Lower lobe of right lung (tissue), 2 donors: Measurements from ENCODE around the gene ADAMTSL3. TPM values are rescaled to one million over a fixed set of nuclear protein-coding genes. Genes with fewer than 3 reads are reported as not detected.

Source experiments
- ATAC-seq, 2 donors: fragments of 200-7000 bp; cut with Tn5 transposase; one replicate each; pipeline ENCODE4 v1.9.1; 2020 to 2022; ENCODE audit warnings: mild to moderate bottlenecking in 2 of 2, moderate library complexity in 2 of 2
- DNase-seq: peaks from one replicate; pipeline ENCODE4 v3.0.0-alpha.2; 2020
- H3K27ac ChIP-seq: fragments of 200-600 bp; one replicate; pipeline ENCODE4 v1.8.0; 2022
- H3K27me3 ChIP-seq: fragments of 200-600 bp; one replicate; pipeline ENCODE4 v1.8.0; 2022; ENCODE audit warnings: low read depth
- H3K36me3 ChIP-seq: fragments of 200-600 bp; one replicate; pipeline ENCODE4 v1.8.0; 2022; ENCODE audit warnings: mild to moderate bottlenecking
- H3K4me1 ChIP-seq: fragments of 200-600 bp; one replicate; pipeline ENCODE4 v1.8.0; 2022
- H3K4me3 ChIP-seq: fragments of 200-600 bp; one replicate; pipeline ENCODE4 v1.8.0; 2022; ENCODE audit warnings: mild to moderate bottlenecking
- H3K9me3 ChIP-seq: fragments of 200-600 bp; one replicate; pipeline ENCODE4 v1.8.0; 2022
- intact Hi-C: fragments of 100-400 bp; cut with DNase I; formaldehyde crosslinking; loops from one replicate; pipeline ENCODE4 v1.11.0; 2022
- total RNA-seq: library from RNA; stranded (reverse); fragmentation: NEBNext Ultra II Directional; extraction: Animal tissue kit (Norgen Biotek cat#: 25700); gene quantifications from one replicate; pipeline ENCODE4 v1.2.1, GENCODE V29; 2021
- TF ChIP-seq, protein P1 (sequence below): fragments of 200-600 bp; IDR thresholded peaks from one replicate; pipeline ENCODE4 v1.8.0; 2022; ENCODE audit warnings: antibody characterized with exemption, mild to moderate bottlenecking
- donor health status: DM: no; HTN: yes; CAD: no; lungs with severe emphysema.

The ADAMTSL3 gene
- total RNA-seq, 1 donor from 2014 or later, result 26.4 TPM

- no peaks in the 10 kb centered on the region for H3K9me3 ChIP-seq
- no peaks in the 10 kb centered on the region for H3K4me1 ChIP-seq
- H3K4me3 ChIP-seq, result no peak overlapping the region
- no peaks in the 10 kb centered on the region for H3K36me3 ChIP-seq
- intact Hi-C loops, result no loop called here
- DNase-seq (no peak), ATAC-seq (no peak)
- TF ChIP-seq, protein P1, sequence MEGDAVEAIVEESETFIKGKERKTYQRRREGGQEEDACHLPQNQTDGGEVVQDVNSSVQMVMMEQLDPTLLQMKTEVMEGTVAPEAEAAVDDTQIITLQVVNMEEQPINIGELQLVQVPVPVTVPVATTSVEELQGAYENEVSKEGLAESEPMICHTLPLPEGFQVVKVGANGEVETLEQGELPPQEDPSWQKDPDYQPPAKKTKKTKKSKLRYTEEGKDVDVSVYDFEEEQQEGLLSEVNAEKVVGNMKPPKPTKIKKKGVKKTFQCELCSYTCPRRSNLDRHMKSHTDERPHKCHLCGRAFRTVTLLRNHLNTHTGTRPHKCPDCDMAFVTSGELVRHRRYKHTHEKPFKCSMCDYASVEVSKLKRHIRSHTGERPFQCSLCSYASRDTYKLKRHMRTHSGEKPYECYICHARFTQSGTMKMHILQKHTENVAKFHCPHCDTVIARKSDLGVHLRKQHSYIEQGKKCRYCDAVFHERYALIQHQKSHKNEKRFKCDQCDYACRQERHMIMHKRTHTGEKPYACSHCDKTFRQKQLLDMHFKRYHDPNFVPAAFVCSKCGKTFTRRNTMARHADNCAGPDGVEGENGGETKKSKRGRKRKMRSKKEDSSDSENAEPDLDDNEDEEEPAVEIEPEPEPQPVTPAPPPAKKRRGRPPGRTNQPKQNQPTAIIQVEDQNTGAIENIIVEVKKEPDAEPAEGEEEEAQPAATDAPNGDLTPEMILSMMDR, result no peak
- H3K27me3 ChIP-seq, result no peaks in the 10 kb centered on the region
- H3K27ac ChIP-seq, result no peak overlapping the region
Observed at GRCh38 chr15:83766339-83766738, 112.4 kb downstream of the ADAMTSL3 start.

DNA sequence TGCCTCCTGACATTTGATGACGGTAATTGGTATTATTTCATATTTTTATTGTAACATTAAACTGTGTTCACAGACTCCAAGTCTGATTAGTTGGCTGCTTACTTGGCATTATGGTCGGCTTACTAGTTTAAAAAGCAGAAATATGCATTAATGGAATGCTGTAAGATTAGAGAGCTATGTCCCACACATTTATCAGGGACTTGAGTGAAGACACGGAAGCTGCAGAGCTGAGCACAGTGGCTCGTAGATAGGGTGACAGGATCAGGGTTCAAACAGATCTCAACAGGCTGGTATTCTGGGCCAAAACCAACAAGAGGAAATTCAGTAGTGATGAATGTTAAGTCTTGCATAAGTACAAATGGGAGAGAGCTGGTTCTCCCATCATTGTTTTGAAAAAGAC is 113.8 kb downstream of the ADAMTSL3 start:
- H3K4me3 ChIP-seq, result no peak overlapping the region
- no peak for ATAC-seq
- TF ChIP-seq, protein P1, result no peak
- no peak for DNase-seq
- no peak overlapping the region for H3K27ac ChIP-seq
- no peaks in the 10 kb centered on the region for H3K27me3 ChIP-seq
- no peaks in the 10 kb centered on the region for H3K4me1 ChIP-seq
- intact Hi-C loops, result no loop called here
- H3K9me3 ChIP-seq, result no peaks in the 10 kb centered on the region
- no peaks in the 10 kb centered on the region for H3K36me3 ChIP-seq

GRCh38 chr15:83769411-83769999 is 115.6 kb downstream of the ADAMTSL3 start:
- H3K27ac ChIP-seq, result no peak overlapping the region
- H3K4me1 ChIP-seq, result no peaks in the 10 kb centered on the region
- no peak for ATAC-seq
- no peaks in the 10 kb centered on the region for H3K27me3 ChIP-seq
- H3K4me3 ChIP-seq, result no peak overlapping the region
- H3K9me3 ChIP-seq, result no peaks in the 10 kb centered on the region
- no peaks in the 10 kb centered on the region for H3K36me3 ChIP-seq
- intact Hi-C loops, result no loop called here
- TF ChIP-seq, protein P1, result no peak
- DNase-seq, result no peak

GRCh38 chr15:83775738-83776137 is 121.8 kb downstream of the ADAMTSL3 start:
- Histone ChIP-seq H3K9me3 (no peaks in the 10 kb centered on the region), H3K27me3 (no peaks in the 10 kb centered on the region), H3K36me3 (no peaks in the 10 kb centered on the region), H3K4me3 (no peak overlapping the region), H3K4me1 (no peaks in the 10 kb centered on the region), H3K27ac (no peak overlapping the region)
- ATAC-seq (no peak), DNase-seq (no peak)
- intact Hi-C loops, result no loop called here
- TF ChIP-seq, protein P1, result no peak

DNA sequence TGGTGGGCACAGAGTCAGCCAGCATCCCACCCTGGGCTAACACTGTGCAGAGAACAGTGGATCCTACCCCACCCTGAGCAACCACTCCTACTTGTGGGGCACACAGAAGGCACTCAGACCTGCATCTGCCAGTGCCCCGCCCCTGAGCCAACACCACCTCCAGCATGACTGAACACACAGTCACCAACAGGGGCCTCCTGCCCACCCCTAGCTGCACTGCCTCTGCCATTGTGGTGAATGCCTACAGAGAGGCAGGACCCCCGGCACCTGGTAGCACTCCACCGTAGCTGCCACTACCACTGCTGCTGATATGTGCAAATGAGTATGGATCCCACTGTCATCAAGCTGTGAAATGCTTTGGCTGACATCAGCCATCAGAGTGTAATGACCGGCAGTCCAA is 123.1 kb downstream of the ADAMTSL3 start:
- Histone ChIP-seq H3K36me3 (no peaks in the 10 kb centered on the region), H3K4me3 (no peak overlapping the region), H3K27me3 (no peaks in the 10 kb centered on the region), H3K27ac (no peak overlapping the region), H3K9me3 (no peaks in the 10 kb centered on the region), H3K4me1 (no peaks in the 10 kb centered on the region)
- no peak for ATAC-seq
- intact Hi-C loops, result no loop called here
- TF ChIP-seq, protein P1, result no peak
- no peak for DNase-seq
